Cardiac fibroblast (primary cell): ENCODE results near the gene PTH2.

Source experiments
- DNase-seq, 2 donors: peaks; one replicate each; pipeline versions ENCODE4 v3.0.0 to v3.0.0-alpha.2; 2010; ENCODE audit warnings: low read depth in 2 of 2
- H3K4me3 ChIP-seq, 2 donors: replicated peaks in 1 of 2; 1 replicate in 1 of 2; 2 replicates in 1 of 2; pipeline ENCODE4 v1.5.1; 2011; ENCODE audit warnings: low read depth in 2 of 2, low read length in 2 of 2, mild to moderate bottlenecking in 2 of 2, moderate library complexity in 1 of 2
- TF ChIP-seq, protein P1 (sequence below): IDR thresholded peaks from one replicate; pipeline ENCODE4 v1.5.1; 2011; ENCODE audit warnings: low read depth, mild to moderate bottlenecking, low read length, inconsistent platforms

PTH2 gene

DNA sequence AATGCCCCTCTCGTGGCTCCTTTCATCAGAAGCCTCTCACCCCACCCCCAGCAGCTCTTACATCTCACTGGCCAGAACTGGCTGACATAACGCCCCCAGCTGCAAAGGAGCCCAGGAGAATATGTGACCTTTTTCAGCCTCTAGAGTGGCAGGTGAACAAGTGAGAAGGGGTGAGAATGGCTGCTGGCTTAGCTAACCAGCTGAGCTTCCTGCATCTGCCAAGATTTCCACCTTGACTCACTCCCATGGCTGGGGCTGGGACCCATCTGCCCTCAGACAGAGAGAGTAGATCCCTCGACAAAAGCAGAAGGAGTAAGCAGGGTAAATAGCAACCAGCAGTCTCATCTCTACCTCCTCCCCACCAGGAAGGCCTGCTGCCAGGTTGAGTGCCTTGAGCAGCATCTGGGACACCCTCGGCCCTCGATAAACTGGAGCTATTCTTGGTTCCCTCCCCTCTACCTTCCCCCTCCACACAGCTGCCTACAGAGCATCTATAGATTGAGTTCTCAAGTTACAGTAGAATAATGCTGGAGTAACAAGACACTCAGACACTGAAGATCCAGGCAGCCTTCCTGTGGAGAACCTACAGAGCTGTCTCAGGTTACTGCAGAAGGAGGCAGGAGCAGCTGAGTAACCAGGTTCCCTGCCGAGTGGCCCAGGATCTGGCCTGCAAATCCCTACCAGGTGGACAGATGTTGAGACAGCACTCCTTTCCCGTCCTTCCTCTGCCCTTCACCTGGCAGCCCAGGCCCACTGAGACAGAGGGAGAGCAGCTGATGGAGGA lies 19.6 kb downstream of the PTH2 start:
- TF ChIP-seq, protein P1, sequence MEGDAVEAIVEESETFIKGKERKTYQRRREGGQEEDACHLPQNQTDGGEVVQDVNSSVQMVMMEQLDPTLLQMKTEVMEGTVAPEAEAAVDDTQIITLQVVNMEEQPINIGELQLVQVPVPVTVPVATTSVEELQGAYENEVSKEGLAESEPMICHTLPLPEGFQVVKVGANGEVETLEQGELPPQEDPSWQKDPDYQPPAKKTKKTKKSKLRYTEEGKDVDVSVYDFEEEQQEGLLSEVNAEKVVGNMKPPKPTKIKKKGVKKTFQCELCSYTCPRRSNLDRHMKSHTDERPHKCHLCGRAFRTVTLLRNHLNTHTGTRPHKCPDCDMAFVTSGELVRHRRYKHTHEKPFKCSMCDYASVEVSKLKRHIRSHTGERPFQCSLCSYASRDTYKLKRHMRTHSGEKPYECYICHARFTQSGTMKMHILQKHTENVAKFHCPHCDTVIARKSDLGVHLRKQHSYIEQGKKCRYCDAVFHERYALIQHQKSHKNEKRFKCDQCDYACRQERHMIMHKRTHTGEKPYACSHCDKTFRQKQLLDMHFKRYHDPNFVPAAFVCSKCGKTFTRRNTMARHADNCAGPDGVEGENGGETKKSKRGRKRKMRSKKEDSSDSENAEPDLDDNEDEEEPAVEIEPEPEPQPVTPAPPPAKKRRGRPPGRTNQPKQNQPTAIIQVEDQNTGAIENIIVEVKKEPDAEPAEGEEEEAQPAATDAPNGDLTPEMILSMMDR: no peak
- H3K4me3 ChIP-seq: no peak overlapping the region
- DNase-seq: no peak

DNA sequence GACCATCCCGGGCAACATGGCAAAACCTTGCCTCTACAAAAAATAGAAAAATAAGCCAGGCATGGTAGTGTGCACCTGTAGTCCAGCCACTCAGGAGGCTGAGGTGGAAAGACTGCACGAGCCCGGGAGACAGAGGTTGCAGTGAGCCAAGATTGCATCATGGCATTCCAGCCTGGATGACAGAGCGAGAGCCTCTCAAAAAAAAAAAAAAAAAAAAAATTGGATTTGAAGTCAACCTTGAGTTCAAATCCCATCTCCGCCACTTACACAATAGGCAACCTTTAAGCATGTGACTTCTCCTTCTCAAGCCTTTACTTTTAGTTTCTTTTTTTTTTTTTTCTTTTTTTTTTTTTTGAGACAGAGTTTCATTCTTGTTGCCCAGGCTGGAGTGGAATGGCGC lies 23.2 kb downstream of the PTH2 start:
- TF ChIP-seq, protein P1: no peak
- peak in 1 of 2 donors; percentile 19 for DNase-seq

DNA sequence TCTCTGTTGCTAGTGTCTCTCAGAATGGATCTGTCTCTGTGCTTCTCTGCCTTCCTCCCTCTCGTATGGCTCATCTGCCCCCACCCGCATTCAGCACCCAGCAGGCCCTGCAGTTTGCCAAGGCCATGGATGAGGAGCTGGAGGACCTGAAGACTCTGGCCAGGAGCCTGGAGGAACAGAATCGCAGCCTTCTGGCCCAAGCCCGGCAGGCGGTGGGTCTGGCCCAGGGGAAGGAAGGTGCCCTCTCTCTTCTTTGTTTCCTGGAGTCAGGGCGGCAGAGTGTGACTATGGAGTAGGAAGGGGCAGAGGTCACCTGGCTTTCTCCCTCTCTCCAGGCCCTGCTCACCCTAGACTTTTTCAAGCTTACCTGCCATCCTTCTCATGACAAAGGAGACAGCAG lies 24.3 kb downstream of the PTH2 start:
- no peak overlapping the region for H3K4me3 ChIP-seq
- TF ChIP-seq, protein P1: no peak
- no peak for DNase-seq

More for the DNA sequence above, 23.2 kb downstream of the PTH2 start:
- no peak overlapping the region for H3K4me3 ChIP-seq

DNA sequence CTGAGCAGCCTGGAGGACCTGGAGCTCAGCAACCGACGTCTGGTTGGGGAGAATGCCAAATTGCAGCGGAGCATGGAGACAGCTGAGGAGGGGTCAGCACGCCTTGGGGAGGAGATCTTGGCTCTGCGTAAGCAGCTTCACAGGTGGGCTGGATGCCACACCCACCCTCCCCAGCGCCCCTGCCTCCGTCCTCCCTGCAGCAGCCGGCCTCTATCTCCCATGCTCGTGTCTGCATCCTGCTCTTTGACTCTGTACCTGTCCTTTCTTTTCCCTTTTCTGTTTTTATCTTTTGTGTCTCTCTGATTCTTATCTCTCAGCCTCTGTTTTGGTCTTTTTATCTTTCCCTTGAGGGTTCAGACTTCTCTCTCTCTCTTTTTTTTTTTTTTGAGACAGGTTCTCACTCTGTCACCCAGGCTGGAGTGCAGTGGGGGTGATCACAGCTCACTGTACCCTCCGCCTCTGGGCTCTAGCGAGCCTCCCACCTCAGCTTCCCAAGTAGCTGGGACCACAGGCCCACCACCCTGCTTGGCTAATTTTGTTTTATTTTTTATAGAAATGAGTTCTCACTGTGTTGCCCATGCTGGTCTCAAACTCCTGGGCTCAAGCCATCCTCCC lies 25.1 kb downstream of the PTH2 start:
- no peak overlapping the region for H3K4me3 ChIP-seq
- TF ChIP-seq, protein P1: no peak
- no peak for DNase-seq

DNA sequence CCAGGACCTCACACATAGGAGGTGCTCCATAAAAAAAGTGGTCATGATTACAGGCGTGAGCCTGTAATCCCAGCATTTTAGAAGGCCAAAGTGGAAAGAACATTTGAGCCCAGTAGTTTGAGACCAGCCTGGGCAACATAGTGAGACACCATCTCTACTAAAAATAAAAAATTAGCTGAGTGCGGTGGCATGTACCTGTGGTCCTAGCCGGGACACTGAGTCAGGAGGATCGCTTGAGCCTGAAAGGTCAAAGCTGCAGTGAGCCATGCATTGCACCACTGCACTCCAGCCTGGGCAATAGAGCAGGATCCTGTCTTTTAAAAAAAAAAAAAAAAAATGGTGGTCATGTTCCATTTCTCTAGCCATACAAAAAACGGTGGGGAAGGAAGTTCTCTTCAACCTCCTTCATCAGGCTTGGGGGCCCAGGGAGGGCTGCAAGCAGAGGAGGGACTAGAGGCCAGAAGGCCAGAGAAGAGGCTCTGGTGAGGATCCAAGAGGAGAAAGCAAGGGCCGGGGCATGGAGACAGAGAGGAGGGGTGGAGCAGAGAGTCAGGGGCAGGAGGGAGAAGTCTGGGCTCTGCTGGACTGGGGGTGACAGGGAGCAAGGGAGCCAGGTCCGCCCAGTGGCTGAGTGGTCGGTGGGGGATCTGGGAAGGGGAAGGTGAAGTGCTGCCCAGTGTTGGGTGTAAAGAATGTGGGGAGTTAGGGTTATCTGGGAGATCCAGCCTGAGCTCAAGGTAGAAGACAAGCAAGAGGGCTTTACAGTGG lies 26.3 kb downstream of the PTH2 start:
- DNase-seq: no peak
- TF ChIP-seq, protein P1: no peak
- no peak overlapping the region for H3K4me3 ChIP-seq

DNA sequence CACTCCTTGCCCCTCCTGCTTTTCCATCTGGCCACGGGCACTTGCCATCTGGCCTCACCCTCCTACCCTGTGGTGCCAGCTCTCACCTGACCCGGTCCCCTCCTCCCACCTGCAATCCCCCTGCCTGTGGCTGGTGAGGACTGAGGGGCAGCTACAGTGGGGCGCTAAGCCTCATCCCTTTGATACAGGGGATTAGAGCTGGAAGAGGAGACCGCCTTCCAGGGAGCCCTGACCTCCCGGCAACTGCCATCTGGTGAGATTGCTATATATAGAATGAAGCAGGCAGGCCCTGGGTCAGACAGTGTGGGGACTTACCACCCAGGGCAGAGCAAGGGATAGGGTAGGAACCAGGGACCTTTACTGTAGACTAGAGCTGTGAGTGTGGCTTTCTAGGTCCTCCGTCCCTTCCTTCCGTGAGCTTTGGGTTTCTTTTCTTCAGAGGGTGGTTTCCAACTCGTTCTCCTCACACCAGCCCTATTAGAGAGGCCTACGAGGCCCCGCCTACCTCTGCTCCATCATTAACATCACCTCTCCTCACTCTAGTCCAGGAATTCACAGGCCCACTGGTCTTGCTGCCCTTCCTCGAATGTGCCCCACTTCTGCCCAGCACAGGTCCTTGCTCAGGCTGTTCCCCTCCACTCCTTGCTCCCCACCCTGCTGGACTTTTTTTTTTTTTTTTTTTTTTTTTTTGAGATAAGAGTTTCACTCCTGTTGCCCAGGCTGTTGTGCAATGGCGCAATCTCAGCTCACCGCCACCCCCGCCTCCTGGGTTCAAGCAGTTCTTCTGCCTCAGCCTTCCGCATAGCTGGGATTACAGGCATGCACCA lies 27.4 kb downstream of the PTH2 start:
- DNase-seq: no peak
- TF ChIP-seq, protein P1: no peak
- no peak overlapping the region for H3K4me3 ChIP-seq
